GM19324 (cell line): Measurements from ENCODE around the gene CRYBA4.
A peak's percentile ranks its signal among the peaks of the same experiment; 100 is the strongest.

ENCODE experiments used
- ATAC-seq: cut with Tn5 transposase; IDR thresholded peaks from one replicate; pipeline ENCODE4 v1.9.1; 2021; ENCODE audit warnings: mild to moderate bottlenecking, moderate library complexity; ENCODE audit not compliant: unreplicated experiment, low FRiP score

The CRYBA4 gene

GRCh38 chr22:26621663-26622062 lies at the start of gene CRYBA4:
CRYBA4 (plus strand) TSS chr22:26621963; CDS start chr22:26622597, 634 bp downstream.
- no peak for ATAC-seq

GRCh38 chr22:26573026-26573662 lies 48.6 kb upstream of the CRYBA4 start:
- ATAC-seq: no peak

GRCh38 chr22:26574001-26574723 lies 47.6 kb upstream of the CRYBA4 start:
- ATAC-seq: no peak

- no peak for ATAC-seq
Measured at GRCh38 chr22:26576026-26576680, 45.6 kb upstream of the CRYBA4 start.

GRCh38 chr22:26577081-26577480 lies 44.7 kb upstream of the CRYBA4 start:
- ATAC-seq: no peak

GRCh38 chr22:26579331-26579886 lies 42.4 kb upstream of the CRYBA4 start:
- ATAC-seq: peak; percentile 66

- no peak for ATAC-seq
Measured at GRCh38 chr22:26580240-26580962, 41.4 kb upstream of the CRYBA4 start.

GRCh38 chr22:26581026-26581425 lies 40.7 kb upstream of the CRYBA4 start:
- no peak for ATAC-seq

GRCh38 chr22:26581633-26582168 lies 40.1 kb upstream of the CRYBA4 start:
- ATAC-seq: no peak

GRCh38 chr22:26584010-26584409 lies 37.8 kb upstream of the CRYBA4 start:
- no peak for ATAC-seq

GRCh38 chr22:26585104-26585790 lies 36.5 kb upstream of the CRYBA4 start:
- ATAC-seq: no peak

- no peak for ATAC-seq
Measured at GRCh38 chr22:26586556-26587325, 35.0 kb upstream of the CRYBA4 start.

GRCh38 chr22:26587991-26588613 lies 33.7 kb upstream of the CRYBA4 start:
- ATAC-seq: no peak

GRCh38 chr22:26588729-26589366 lies 32.9 kb upstream of the CRYBA4 start:
- ATAC-seq: no peak

- peak; percentile 5 for ATAC-seq
Measured at GRCh38 chr22:26589367-26589844, 32.4 kb upstream of the CRYBA4 start.

GRCh38 chr22:26589845-26590736 lies 31.7 kb upstream of the CRYBA4 start, which contains the start of gene TPST2:
TPST2 (minus strand) TSS chr22:26590132; CDS start chr22:26541630, 48,502 bp downstream.
- ATAC-seq: peak; percentile 74

GRCh38 chr22:26592421-26592891 lies 29.3 kb upstream of the CRYBA4 start:
- peak; percentile 41 for ATAC-seq
